ENCODE results near the gene ZNF746. TPM values are rescaled to one million over a fixed set of nuclear protein-coding genes. Genes with fewer than 3 reads are reported as not detected.

Gene ZNF746
- total and polyA plus RNA-seq, 2 donors (not counting 3 experiments of a cell fraction or from before 2014, with no cell fraction given): 10.5 to 20.8 TPM

- ChIA-PET CTCF (interaction anchor here (1.7 kb wide), 1 partner anchor 17 kb away, joined by 6 read pairs; the partner anchor contains the start of gene ZNF777), POLR2A (no interaction called here)
- peaks cover 3% of the 10 kb centered on the region for H3K79me2 ChIP-seq (ENCODE audit: control insufficient read depth, insufficient read depth, low read length)
- no peak overlapping the region for H2AFZ ChIP-seq (ENCODE audit: low read depth, low read length)
- no peaks in the 10 kb centered on the region for H3K27me3 ChIP-seq (ENCODE audit: control insufficient read depth in 2 of 2, insufficient read depth in 2 of 2, low read length in 2 of 2)
- intact Hi-C loops (cut with micrococcal nuclease) (no loop called here), dilution Hi-C loops (cut with MboI; ENCODE audit: extremely low pct_ligation_motif_present, low sequenced_read_pairs) (no loop called here)
- H3K4me2 ChIP-seq (ENCODE audit: insufficient read depth, low read length): no peak overlapping the region
- H3K4me1 ChIP-seq (ENCODE audit: control insufficient read depth, extremely low read depth, insufficient read depth, low read length): no peaks in the 10 kb centered on the region
- H3K9me1 ChIP-seq (replicated peaks; ENCODE audit: control insufficient read depth, extremely low read depth, insufficient read depth, low read length): no peaks in the 10 kb centered on the region
- DNase-seq (ENCODE audit: low read depth, low spot score) (no peak), FAIRE-seq (no peak)
- H4K20me1 ChIP-seq (replicated peaks; ENCODE audit: control insufficient read depth, extremely low read depth, insufficient read depth, low read length): no peaks in the 10 kb centered on the region
- TF ChIP-seq POLR2AphosphoS5 (IDR thresholded peaks at IDR 0.05; ENCODE audit: insufficient read depth, low read depth, low read length): no peak
- no peak for TF ChIP-seq GATA2 (IDR thresholded peaks at IDR 0.05; ENCODE audit: insufficient read depth, insufficient read length, low read depth, low read length)
- TF ChIP-seq FOS (IDR thresholded peaks at IDR 0.05; ENCODE audit: borderline replicate concordance, insufficient read depth, low read length): no peak
- no peak for TF ChIP-seq EZH2 (IDR thresholded peaks at IDR 0.05; ENCODE audit: borderline replicate concordance, low read depth, low read length, severe bottlenecking)
- no peak for TF ChIP-seq JUN (IDR thresholded peaks at IDR 0.05; ENCODE audit: borderline replicate concordance, insufficient read depth, insufficient read length, low read depth)
- TF ChIP-seq MYC (IDR thresholded peaks at IDR 0.05; ENCODE audit: low read depth, low read length): no peak
- no peak for TF ChIP-seq MAX (IDR thresholded peaks at IDR 0.05; ENCODE audit: insufficient read depth, insufficient read length)
- no peak for TF ChIP-seq CTCF (IDR thresholded peaks at IDR 0.05; ENCODE audit: extremely low read depth in 1 of 2, insufficient read depth in 1 of 2, low read depth in 1 of 2, low read length in 2 of 2)
- TF ChIP-seq POLR2A (IDR thresholded peaks at IDR 0.05; ENCODE audit: low read depth, low read length): no peak
- H3K36me3 ChIP-seq (ENCODE audit: control insufficient read depth in 2 of 2, extremely low read depth in 1 of 2, insufficient read depth in 2 of 2, low read length in 2 of 2): peaks cover 0 to 28% of the 10 kb centered on the region in 2 experiments
- no peak overlapping the region for H3K4me3 ChIP-seq (replicated peaks in 1 of 3; ENCODE audit: insufficient read depth in 1 of 3, low read depth in 1 of 3, low read length in 3 of 3)
- no peaks in the 10 kb centered on the region for H3K9me3 ChIP-seq (replicated peaks; ENCODE audit: control insufficient read depth, insufficient read depth, low read length)
- H3K27ac ChIP-seq (ENCODE audit: insufficient read depth, low read depth, low read length): no peak overlapping the region
- no TSS peak for BruUV-seq (replicated peaks)
- H3K9ac ChIP-seq (replicated peaks; ENCODE audit: extremely low read depth, insufficient read depth, low read length): no peak overlapping the region
These were observed 19.8 kb downstream of the ZNF746 start for GRCh38 chr7:149477494-149478443.
